Sigmoid colon (tissue), 4 donors: ENCODE data around the gene CBFA2T2.

Experiments used
- CTCF ChIP-seq, 4 experiments: fragments of 450-650 bp in 3 of 4; fragments of 200-600 bp in 1 of 4; IDR thresholded peaks; one replicate each; pipeline ENCODE4 v1.5.1; 2016 to 2019; ENCODE audit warnings: antibody characterized with exemption in 4 of 4, mild to moderate bottlenecking in 3 of 4, moderate library complexity in 2 of 4
- EP300 ChIP-seq, 4 donors: sonication (generic); formaldehyde crosslinking; IDR thresholded peaks; one replicate each; pipeline ENCODE4 v1.6.1; 2017; ENCODE audit warnings: antibody characterized with exemption in 4 of 4
- POLR2A ChIP-seq, 2 donors: fragments of 450-650 bp; IDR thresholded peaks; one replicate each; pipeline ENCODE4 v1.6.1; 2016; ENCODE audit warnings: antibody characterized with exemption in 2 of 2, mild to moderate bottlenecking in 2 of 2, moderate library complexity in 2 of 2
- POLR2AphosphoS5 ChIP-seq, 4 donors: sonication (generic); formaldehyde crosslinking; IDR thresholded peaks; one replicate each; pipeline ENCODE4 v1.6.1; 2017; ENCODE audit warnings: antibody characterized with exemption in 4 of 4

- no peak for TF ChIP-seq POLR2AphosphoS5 (IDR thresholded peaks at IDR 0.05)
- no peak for TF ChIP-seq EP300 (IDR thresholded peaks at IDR 0.05)
- no peak for TF ChIP-seq CTCF (IDR thresholded peaks at IDR 0.05)
- no peak for TF ChIP-seq POLR2A (IDR thresholded peaks at IDR 0.05)
Observed at GRCh38 chr20:33445881-33446625, 43.8 kb upstream of the CBFA2T2 start.
